ENCODE results near the gene PALMD.

GRCh38 chr1:99697580-99697979, 51.7 kb downstream of the PALMD start:
- TF ChIP-seq CTCF (IDR thresholded peaks at IDR 0.05; ENCODE audit: poor library complexity): no peak
- TF ChIP-seq EZH2phosphoT487 (IDR thresholded peaks at IDR 0.05; ENCODE audit: low read depth, severe bottlenecking, unreplicated experiment): no peak
- TF ChIP-seq EZH2 (IDR thresholded peaks at IDR 0.05; ENCODE audit: borderline replicate concordance): no peak

Data from hepatocyte (in vitro differentiated cells).